ENCODE data around the gene NKAIN4.
A peak's percentile ranks its signal among the peaks of the same experiment; 100 is the strongest.

NKAIN4 gene

GRCh38 chr20:63273635-63274380 is 19.5 kb upstream of the NKAIN4 start:
- no peak for DNase-seq

- DNase-seq = no peak
Observed at GRCh38 chr20:63273059-63273579, 18.9 kb upstream of the NKAIN4 start.

- peak; percentile 72 to 85 (median 82) for DNase-seq
Observed at GRCh38 chr20:63272105-63273058, 18.1 kb upstream of the NKAIN4 start, which contains the start of gene ARFGAP1. Gene ARFGAP1, plus strand, starts transcription at chr20:63272813. Its CDS starts 2,768 bp downstream, at chr20:63275581.

GRCh38 chr20:63270606-63271325 is 16.5 kb upstream of the NKAIN4 start:
- DNase-seq = no peak

- no peak for DNase-seq
Observed at GRCh38 chr20:63269724-63270123, 15.5 kb upstream of the NKAIN4 start.

GRCh38 chr20:63268671-63269439 is 14.6 kb upstream of the NKAIN4 start:
- no peak for DNase-seq

- no peak for DNase-seq
Observed at GRCh38 chr20:63268256-63268655, 14.0 kb upstream of the NKAIN4 start.

GRCh38 chr20:63267691-63268090 is 13.4 kb upstream of the NKAIN4 start:
- no peak for DNase-seq

- DNase-seq = no peak
Observed at GRCh38 chr20:63265891-63266515, 11.7 kb upstream of the NKAIN4 start.

- no peak for DNase-seq
Observed at GRCh38 chr20:63264519-63264918, 10.3 kb upstream of the NKAIN4 start.

GRCh38 chr20:63264000-63264399 is 9.7 kb upstream of the NKAIN4 start:
- DNase-seq = no peak

- no peak for DNase-seq
Observed at GRCh38 chr20:63262836-63263235, 8.6 kb upstream of the NKAIN4 start.

- no peak for DNase-seq
Observed at GRCh38 chr20:63261795-63262528, 7.7 kb upstream of the NKAIN4 start.

GRCh38 chr20:63261060-63261794 is 7.0 kb upstream of the NKAIN4 start:
- no peak for DNase-seq

- DNase-seq = no peak
Observed at GRCh38 chr20:63260521-63260920, 6.3 kb upstream of the NKAIN4 start.

GRCh38 chr20:63259734-63260460 is 5.6 kb upstream of the NKAIN4 start:
- DNase-seq = no peak

- no peak for DNase-seq
Observed at GRCh38 chr20:63258781-63259180, 4.5 kb upstream of the NKAIN4 start.

- no peak for DNase-seq
Observed at GRCh38 chr20:63257629-63258028, 3.4 kb upstream of the NKAIN4 start.

GRCh38 chr20:63256954-63257353 is 2.7 kb upstream of the NKAIN4 start:
- DNase-seq = no peak
